CD4-positive, alpha-beta T cell treated with Interleukin-4 for 1 hour (primary cell): Measurements from ENCODE around the gene HSF4.

Source experiments
- DNase-seq, 2 donors: peaks; one replicate each; pipeline ENCODE4 v3.0.0-alpha.2; 2020 to 2022

The HSF4 gene

DNA sequence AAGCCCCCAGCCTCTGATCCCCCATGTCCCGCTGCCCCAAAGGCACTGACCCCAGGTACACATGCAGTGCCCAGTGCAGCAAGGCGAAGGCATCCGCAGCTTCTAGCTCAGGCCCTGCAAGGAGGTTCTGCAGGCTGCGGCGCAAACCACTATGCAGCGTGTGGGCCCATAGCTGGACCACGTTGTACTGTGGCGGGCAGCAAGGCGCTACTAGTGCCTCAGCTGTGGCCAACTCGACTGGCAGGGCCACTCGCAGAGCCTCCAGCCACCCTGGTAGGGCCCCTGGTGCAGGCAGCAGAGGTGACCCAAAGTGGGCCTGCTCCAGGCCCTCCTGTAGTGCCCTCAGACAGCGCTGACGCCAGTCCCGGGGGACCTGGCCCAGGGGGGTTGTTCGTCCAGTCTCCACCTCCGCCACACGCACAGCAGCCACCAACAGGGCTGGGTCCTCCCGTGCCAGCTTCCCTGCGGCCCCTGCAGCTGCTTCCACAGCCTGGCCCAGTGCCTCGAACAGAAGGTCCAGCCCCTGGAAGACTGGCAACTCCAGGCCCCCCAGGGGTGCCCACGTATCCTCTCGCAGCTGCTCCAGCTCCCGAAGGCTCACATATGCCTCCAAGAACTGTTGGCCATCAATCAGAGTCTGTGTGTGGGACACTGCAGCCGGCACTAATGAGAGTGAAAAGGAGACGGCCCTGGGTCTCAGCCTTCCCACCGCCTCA is 22.8 kb downstream of the HSF4 start:
- no peak for DNase-seq

DNA sequence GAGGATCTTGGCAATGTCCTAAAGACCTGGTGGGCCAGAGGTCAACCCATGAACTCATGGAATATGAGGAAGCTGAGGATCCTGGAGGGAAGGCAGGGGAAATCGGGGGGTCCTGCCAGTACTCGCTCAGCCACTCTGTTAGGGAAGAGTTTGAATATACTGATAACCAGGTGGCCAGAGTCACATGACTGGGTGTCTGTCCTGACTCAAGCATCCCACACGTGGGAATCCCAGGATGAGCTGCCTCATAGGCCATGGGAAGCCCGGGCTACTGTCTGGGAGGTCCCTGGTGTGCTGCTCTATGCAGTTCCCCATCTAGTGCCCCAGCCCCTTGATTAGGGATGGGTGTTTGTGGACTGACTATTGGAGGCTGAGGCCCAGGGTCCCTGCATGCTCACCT is 23.8 kb downstream of the HSF4 start:
- no peak for DNase-seq

DNA sequence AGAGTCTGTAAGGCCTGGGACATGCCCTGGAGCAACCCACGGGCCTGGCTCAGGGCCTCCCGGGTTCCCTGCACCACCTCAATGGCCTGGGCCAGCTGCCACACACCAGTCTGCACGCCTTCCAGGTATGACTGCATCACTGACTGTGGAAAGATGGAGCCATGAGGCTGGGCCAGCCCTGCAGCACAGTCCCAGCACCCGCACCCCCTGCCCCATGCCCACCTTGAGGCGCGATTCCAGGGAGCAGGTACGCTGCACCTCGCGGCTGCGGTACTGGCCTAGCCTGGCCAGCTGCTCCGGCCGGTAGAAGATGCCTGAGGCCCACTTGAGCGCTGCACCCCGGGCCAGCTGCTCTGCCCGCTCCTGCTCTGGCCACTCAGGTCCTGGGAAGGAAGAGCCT is 24.3 kb downstream of the HSF4 start:
- no peak for DNase-seq

DNA sequence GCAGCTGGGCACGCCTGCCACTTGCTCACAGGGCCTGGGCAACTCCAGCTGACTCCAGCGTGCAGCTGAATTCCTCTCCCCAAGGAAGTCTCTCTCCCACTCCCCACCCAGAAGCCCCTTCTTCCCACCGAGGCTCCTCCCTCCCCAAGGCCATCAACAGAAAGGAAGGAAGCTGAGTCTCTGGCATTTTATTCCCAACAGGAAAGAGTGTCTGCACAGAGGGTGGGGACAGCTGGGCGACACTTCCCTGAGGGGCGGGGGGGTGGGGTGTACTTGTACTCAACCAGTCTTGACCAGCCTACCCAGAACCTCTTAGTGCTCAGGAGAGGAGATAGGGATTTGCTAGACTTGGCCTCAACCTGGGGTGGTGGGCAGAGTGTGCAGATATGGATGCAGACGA is 25.5 kb downstream of the HSF4 start, which contains the start of gene EXOC3L1:
Gene EXOC3L1 (minus strand): TSS at position 96 of the 400 bp plus-strand sequence. CDS start 460 bp downstream, outside the sequence.
- no peak for DNase-seq

DNA sequence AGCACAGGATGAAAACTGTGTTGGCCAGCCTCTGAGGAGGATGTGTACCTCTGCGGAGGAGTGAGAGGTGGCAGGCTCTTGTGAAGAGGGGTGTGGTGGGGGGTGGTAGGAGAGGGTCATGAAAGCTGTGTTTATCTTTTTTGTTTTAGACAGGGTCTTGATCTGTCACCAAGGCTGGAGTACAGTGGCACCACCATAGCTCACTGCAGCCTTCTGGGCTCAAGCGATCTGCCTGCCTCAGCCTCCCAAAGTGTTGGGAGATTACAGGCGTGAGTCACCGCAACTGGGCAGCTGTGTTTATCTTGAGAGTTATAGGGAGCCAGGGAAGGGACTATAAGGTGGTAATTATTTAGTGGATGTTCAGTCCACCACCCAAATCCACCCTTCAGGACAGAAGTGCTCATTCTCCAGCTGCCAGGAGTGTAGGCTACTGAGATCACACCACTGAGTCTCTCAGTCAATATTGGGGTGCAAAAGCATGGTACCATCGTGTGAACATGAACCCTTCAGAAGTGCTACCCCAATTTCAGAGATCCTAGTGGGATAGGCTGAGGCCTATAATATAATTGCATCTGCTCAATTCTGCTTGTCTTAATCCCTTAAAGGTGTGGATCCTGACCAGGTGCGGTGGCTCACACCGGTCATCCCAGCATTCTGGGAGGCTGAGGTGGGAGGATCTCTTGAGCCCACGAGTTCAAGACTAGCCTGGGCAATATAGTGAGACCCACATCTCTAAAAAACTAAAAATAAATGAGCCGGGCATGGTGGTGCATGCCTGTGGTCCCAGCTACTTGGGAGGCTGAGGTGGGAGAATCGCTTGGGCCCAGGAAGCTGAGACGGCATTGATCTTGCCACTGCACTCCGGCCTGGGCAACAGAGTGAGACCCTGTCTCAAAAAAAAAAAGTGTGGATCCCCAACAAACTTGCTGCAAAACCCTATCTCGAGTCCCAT is 26.2 kb downstream of the HSF4 start:
- DNase-seq: no peak

DNA sequence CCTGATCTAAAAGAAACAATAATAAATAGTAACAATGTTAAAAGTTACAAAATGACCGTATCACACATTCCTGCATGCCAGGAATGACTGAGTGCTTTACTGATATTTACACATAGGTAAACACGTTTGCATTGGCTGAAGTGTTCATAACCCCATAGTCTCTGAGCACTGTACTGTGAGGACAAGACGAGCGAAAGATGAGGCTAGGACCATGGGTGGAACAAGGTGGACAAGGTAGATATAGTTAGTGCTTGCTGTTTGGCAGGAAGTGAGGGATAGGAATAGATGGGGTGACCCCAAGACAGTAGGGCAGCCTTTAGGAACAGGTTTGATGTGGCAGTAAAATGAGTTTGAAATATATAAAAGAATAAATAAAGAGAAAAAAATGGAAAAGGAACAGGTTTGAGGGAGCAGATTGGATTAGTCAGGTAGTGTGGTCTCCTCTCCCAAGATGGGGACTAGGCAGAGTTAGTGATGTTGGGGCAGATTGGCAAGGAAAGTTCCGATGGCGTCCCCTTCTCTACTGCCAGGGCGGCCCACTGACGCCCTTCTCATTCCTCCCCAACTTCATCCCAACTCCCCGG is 27.0 kb downstream of the HSF4 start:
- DNase-seq: no peak

DNA sequence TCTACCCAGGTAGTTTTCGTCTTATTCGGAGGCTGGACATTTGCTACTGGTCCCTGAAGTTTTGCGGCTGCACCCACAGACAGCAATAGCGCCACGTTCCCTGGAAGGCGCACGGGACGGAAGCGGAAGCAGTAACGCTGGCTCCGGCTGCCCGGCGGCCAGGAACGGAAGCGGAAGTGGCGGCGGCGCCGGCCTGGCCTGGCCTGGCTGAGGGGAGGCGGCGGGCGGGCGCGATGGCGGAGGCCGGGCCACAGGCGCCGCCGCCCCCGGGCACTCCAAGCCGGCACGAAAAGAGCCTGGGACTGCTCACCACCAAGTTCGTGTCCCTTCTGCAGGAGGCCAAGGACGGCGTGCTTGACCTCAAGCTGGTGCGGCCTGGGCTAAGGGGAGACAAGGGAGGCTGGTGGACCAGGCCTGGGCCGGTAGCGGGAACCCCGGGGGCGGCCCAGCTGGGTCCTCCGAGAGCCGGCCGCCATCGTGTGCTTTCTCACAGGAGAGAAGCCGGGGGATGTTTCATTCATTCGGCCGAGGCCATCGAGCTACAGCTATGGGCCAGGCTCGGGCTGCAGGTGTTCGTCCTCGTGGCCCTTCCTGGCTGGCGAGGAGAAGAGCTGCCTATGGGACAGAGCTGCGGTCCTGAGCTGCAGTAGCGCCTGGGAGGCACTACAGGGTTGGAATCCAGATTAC is 27.6 kb downstream of the HSF4 start, which contains the start of gene E2F4:
Gene E2F4 (plus strand): TSS at position 161 of the 687 bp plus-strand sequence. CDS start 73 bp downstream, at position 234.
- DNase-seq: peak; percentile 88 to 89

DNA sequence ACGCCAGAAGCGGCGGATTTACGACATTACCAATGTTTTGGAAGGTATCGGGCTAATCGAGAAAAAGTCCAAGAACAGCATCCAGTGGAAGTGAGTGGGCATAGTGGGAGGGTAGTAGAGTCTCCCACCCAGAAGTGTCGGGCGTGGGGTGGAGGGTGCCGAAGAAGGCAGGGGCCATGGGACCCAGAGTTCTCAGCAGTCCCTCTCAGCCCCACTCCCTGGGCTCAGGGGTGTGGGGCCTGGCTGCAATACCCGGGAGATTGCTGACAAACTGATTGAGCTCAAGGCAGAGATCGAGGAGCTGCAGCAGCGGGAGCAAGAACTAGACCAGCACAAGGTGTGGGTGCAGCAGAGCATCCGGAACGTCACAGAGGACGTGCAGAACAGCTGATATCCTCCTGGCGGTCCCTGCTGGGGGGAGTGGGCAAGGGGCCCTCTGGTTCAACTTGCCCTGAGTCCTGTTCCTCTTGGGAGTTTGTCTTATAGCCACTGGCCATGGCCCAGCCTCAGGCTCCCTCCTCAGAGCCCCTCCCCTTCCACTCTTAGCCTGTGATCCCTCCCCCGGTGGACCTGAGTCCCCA is 28.3 kb downstream of the HSF4 start:
- DNase-seq: no peak

DNA sequence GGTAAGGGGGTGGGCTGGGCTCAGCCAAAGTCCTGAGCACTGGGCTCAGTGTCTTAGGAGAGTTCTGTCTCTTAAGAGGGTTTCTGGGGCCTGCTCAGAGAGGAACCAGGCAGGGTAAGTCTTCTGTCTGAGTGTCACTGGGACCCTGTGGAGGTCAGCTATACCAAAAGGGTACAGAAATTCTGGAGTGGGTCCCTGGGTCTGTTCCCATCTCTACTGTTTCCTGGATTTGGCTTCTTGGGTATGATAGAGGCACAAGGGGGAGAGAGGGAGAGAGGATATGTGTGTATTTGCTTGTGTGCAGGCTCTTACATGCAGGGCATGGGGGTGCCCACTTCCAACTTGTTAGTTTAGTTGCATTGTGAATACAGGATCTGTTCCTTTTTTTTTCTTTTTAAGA is 29.0 kb downstream of the HSF4 start:
- no peak for DNase-seq

DNA sequence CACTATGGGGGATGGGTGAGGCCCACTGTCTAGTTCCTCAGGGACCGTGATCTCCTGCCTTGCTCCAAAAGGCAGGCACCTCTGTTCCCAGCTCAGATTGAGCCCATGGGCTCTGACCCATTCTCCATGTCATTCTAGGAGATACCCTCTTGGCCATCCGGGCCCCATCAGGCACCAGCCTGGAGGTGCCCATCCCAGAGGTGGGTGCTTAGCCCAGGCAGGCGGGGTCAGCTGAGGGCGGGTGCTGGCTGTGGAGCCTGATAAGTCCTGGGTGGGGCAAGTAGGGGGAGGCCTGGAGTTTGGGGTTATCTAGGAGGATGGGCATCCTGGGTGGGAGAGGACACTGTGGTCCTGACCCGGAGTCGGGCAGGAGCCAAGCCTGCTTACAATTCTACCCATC is 29.7 kb downstream of the HSF4 start:
- no peak for DNase-seq

DNA sequence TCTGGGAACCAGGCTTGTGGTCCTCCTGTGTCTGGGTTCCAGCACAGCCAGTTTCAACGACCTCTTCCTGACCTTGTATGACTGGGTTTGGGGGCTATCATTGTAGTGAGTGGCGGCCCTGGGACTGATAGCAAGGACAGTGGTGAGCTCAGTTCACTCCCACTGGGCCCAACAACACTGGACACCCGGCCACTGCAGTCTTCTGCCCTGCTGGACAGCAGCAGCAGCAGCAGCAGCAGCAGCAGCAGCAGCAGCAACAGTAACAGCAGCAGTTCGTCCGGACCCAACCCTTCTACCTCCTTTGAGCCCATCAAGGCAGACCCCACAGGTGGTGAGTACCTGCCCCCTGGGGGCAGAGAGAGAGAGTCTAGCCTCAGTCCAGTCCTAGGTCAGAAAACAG is 31.1 kb downstream of the HSF4 start:
- no peak for DNase-seq

DNA sequence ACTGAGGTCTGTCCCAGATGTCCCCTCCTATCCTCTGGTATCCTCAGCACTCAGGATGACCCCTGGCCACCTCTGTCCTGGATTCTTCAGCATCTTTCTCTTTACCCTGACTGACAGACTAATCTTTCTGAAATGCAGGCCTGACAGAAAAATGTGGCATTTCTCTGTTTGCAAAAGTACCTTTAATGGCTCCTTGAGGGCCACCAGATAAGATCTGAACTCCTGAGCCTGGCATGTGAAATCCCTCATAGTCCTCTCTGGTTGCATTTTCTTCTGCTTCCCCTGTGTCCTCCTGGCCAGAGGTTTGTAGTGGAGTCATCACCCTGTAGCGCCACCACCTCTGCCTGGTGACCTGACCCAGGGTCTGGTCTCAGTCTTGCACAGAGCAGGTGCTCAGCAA is 32.3 kb downstream of the HSF4 start:
- DNase-seq: no peak

DNA sequence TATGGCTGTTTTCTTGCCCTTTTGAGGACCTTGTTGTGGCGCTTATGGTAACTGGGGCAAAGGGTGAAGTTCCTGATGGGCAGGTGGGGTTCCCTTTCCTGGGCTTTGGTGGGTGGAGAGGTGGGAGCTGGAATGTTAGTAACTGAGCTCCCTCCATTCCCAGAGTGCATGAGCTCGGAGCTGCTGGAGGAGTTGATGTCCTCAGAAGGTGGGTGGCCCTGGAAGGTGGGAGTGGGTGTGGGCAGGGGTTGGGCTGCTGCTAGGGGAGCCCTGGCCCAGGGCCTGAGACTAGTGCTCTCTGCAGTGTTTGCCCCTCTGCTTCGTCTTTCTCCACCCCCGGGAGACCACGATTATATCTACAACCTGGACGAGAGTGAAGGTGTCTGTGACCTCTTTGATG is 33.2 kb downstream of the HSF4 start:
- no peak for DNase-seq

DNA sequence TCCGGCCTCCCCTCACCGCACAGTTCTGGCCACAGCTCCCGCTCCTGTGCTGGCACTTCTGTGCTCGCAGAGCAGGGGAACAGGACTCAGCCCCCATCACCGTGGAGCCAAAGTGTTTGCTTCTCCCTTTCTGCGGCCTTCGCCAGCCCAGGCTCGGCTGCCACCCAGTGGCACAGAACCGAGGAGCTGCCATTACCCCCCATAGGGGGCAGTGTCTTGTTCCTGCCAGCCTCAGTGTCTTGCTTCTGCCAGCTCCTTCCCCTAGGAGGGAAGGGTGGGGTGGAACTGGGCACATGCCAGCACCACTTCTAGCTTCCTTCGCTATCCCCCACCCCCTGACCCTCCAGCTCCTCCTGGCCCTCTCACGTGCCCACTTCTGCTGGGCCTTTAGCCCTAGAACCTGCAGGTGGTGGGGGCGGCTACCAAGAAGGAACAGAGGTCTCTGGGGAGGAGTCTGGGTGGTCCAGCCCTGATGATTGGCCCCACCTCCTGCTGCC is 33.7 kb downstream of the HSF4 start:
- DNase-seq: peak; percentile 29 to 39

DNA sequence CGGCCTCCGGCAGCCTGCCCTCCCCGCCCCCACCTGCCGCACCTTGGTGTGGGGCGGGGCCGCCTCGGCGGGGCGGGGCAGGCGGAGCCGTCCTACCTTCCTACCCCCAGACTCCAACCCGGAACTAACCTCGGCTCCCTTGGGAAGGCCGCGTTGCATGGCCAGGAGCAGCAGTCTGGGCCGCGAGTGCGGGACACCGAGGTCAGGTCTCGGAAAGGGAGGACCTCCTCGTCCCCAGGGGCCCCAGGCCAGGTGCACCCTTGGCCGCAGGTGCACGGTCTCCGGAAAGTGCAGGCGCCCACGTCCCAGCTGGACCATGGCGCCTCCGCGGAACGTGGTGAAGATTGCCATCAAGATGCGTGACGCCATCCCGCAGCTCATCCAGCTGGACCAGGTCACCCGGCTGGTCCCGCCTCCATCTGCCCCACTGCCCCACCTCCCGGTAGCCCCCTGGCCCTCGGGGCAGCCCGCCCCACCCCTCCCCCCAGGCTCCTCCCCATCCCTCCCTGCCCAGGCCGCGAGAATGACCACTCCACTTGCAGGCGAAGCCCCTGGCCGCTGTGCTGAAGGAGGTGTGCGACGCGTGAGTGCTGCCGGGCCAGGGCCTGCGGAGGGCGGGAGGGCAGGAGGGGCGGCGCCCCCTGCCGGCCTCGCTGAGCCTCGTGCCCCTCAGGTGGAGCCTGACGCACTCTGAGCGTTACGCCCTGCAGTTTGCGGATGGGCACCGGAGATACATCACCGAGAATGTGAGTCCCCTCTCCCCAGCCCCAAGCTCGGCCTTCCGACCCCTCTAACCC is 34.7 kb downstream of the HSF4 start, which contains the start of gene ELMO3:
Gene ELMO3 (plus strand): TSS at position 121 of the 797 bp plus-strand sequence. CDS start 196 bp downstream, at position 317.
- no peak for DNase-seq

DNA sequence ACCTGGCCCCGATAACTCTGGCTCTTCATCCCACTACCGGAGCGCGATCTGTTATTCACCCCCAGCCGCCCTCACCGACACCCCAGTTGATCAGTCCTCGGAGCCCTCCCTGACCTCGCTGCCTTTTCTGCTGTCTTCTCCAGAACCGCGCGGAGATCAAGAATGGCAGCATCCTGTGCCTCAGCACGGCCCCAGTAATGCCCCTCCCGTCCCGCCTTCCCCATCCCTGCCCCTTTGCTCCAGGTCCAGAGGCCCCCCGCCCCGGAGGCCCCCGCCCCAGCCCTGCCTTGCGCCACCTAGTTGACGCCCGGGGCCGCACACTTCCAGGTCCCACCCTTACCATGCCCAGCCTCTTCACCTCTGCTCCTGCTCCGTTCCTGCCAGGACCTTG is 35.3 kb downstream of the HSF4 start:
- DNase-seq: no peak

DNA sequence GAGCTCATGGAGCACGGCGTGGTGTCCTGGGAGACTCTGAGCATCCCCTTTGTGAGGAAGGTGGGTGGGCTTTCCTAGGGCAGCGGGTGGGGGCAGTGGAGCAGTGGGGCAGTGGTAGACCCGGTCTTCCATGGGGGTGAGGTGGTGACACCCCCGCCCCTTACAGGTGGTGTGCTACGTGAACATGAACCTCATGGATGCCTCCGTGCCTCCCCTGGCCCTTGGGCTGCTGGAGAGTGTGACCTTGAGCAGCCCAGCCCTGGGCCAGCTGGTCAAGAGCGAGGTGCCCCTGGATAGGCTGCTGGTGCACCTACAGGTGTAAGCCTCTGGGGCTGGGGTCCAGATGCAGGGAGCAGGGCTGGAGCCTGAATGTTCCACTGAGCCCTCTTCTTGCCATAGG is 35.9 kb downstream of the HSF4 start:
- DNase-seq: no peak

DNA sequence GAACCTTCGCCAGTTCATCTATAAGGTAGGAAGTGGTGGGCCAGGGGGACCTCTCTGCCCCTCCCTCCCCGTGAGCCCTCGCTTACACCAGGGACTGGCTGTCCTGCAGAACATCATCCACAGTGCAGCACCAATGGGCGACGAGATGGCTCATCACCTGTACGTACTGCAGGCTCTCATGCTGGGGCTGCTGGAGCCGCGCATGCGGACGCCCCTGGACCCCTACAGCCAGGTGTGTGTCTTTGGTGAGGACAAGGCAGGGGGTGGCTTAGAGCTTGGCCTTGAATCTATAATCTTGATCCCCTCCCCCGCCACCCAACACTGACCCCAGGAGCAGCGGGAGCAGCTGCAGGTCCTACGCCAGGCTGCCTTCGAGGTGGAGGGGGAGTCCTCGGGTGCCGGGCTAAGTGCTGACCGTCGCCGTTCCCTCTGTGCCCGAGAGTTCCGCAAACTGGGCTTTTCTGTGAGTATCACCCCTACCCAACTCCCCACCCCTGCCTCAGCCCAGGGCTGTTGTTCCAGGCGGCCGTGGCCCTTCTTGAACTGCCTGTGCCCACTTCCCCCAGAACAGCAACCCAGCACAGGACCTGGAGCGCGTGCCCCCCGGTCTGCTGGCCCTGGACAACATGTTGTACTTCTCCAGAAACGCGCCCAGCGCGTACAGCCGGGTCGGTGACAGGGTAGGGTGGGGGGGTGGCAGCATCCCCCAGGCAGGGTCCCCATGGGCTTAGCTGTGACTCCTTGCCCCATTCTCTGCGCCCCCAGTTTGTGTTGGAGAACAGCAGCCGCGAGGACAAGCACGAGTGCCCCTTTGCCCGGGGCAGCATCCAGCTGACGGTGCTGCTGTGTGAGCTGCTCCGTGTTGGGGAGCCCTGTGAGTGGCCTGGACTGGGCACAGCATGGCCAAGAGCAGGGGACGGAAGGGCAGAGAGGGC is 37.1 kb downstream of the HSF4 start:
- DNase-seq: no peak

DNA sequence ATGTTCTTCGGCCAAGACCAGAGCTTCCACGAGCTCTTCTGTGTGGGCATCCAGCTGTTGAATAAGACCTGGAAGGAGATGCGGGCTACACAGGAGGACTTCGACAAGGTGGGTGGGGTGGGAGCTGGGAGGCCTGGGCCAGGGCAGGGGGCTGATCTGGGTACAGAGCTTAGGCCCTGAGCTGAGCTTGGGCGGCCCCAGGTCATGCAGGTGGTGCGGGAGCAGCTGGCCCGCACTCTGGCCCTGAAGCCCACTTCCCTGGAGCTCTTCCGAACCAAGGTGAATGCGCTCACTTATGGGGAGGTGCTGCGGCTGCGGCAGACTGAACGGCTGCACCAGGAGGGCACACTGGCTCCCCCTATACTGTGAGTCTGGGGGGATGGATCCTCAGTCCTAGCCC is 37.9 kb downstream of the HSF4 start:
- no peak for DNase-seq

DNA sequence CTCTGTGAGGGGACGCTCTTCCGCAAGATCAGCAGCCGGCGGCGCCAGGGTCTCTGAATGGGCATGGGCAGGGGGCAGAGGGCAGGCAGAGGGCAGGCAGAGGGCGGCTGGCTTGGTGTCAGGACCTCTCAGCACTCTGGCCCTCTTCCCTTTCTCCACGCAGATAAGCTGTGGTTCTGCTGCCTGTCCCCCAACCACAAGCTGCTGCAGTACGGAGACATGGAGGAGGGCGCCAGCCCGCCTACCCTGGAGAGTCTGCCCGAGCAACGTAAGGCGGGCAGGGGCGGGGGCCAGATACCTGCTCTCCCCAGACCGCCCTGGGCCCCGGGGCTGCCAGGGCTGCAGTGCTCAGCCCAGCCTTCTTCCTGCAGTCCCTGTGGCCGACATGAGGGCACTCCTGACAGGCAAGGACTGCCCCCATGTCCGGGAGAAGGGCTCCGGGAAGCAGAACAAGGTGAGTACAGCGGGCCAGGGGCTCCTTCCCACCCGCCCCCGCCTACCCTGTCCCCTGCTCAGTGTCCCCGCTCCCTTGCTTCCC is 38.5 kb downstream of the HSF4 start:
- DNase-seq: no peak
